ENCODE results near the gene NFIA.

The NFIA gene

DNA sequence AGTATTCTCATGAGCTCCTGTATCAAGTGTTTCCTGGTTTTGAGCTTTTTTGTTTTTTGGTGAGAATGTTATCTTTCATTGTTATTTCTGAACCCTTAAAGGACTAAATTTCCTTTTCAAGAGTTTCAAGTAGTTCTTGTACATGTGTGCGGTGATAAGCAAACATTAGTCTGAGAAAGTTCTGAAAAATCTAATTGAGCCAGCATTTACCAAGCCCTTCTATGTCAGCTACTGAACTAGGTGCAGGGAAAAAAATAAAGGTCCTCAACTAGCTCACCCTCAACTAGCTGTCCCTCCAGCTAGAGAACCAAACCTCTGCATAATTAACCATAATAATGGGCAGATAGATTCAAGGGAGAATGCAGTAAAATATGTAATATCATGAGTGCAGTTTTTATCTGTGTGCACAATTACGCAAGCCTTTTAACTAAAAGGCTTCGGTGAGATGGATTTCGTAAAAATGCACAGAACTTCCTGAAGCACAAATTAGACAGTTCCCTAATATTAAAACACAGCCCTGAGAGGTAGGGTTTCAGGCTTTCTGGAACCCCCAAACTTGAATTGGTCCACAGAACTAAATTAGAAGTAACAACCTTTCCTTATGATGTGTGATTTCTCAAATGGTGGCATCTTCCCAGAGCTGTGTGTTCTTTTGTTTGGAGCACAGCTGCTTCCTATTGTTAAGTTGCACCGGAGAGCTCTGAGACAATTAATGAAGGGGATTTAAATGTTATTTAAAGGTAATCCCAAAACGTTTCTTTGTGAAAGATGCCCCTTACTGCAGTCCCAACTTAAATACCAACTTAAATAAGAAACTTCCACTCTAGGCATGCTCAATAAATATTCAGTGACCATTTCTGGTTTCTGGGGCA, 165.8 kb downstream of the NFIA start:
- no peak for TF ChIP-seq EGR2 (tag by site-specific recombination; IDR thresholded peaks at IDR 0.05; ENCODE audit: low read depth)
- no peak for TF ChIP-seq KLF7 (tag by site-specific recombination; IDR thresholded peaks at IDR 0.05; ENCODE audit: borderline replicate concordance)
- no peak for TF ChIP-seq ZNF830 (tag by site-specific recombination; IDR thresholded peaks at IDR 0.05; ENCODE audit: low read depth)
- no peak for TF ChIP-seq ZNF362 (tag by site-specific recombination; IDR thresholded peaks at IDR 0.05)
- TF ChIP-seq PRDM6 (tag by site-specific recombination; IDR thresholded peaks at IDR 0.05), result peak; percentile 42
- no peak for TF ChIP-seq KLF9 (tag by site-specific recombination; IDR thresholded peaks at IDR 0.05; ENCODE audit: low read depth)
- H3K36me3 ChIP-seq (ENCODE audit: control insufficient read depth in 2 of 2, insufficient read depth in 1 of 2, low read length in 2 of 2), result no peaks in the 10 kb centered on the region
- H3K9me3 ChIP-seq (ENCODE audit: control insufficient read depth, insufficient read depth, low read depth, low read length), result no peaks in the 10 kb centered on the region
- ChIA-PET CTCF (interaction anchor here (1.3 kb wide), 1 partner anchor 205 kb away, joined by 3 read pairs; no protein-coding TSS in a partner anchor), POLR2A (no interaction called here)
- no peak overlapping the region for H3K27ac ChIP-seq (ENCODE audit: extremely low read depth, low read depth, low read length)
- H3K4me3 ChIP-seq (ENCODE audit: low read depth, low read length), result no peak overlapping the region
- H3K4me1 ChIP-seq (ENCODE audit: control insufficient read depth, insufficient read depth, low read length), result peaks cover 26% of the 10 kb centered on the region

DNA sequence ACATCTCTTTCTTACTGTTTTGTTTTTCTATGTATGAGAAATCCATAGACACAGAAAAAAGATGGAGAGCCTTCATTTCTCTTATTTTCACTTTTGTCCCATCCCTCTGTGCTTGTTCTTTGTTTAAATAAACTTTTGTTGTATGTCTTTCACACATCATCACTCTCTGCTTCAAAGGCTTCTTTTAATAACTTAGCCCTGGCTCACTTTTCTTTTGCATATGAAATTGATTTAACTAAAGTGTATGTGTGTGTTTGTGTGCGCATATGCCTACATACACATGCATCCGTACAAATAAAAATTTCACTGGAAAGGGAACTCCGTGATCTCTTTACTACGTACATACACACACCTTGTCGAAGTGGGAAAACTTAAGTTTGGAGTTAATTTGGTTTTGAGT, 168.6 kb downstream of the NFIA start:
- no peak for TF ChIP-seq ZNF792 (tag by site-specific recombination; IDR thresholded peaks at IDR 0.05)
- no peak for TF ChIP-seq ZIC2 (tag by site-specific recombination; IDR thresholded peaks at IDR 0.05)
- peak; percentile 37; the same call in 1 of the 2 replicates for TF ChIP-seq PRDM1 (tag by site-specific recombination; IDR thresholded peaks at IDR 0.05)
- TF ChIP-seq ZNF544 (tag by site-specific recombination; IDR thresholded peaks at IDR 0.05), result no peak
- TF ChIP-seq ZBTB17 (tag by site-specific recombination; IDR thresholded peaks at IDR 0.05), result 0 out of 2 replicates have a peak, but pooled peaks have one; percentile 12
- Histone ChIP-seq H3K9me3 (ENCODE audit: control insufficient read depth, insufficient read depth, low read depth, low read length) (no peaks in the 10 kb centered on the region), H3K36me3 (ENCODE audit: control insufficient read depth in 2 of 2, insufficient read depth in 1 of 2, low read length in 2 of 2) (no peaks in the 10 kb centered on the region), H3K27ac (ENCODE audit: extremely low read depth, low read depth, low read length) (no peak overlapping the region), H3K4me1 (ENCODE audit: control insufficient read depth, insufficient read depth, low read length) (peaks cover 38% of the 10 kb centered on the region), H3K4me3 (ENCODE audit: low read depth, low read length) (no peak overlapping the region)
- POLR2A ChIA-PET, result no interaction called here
- CTCF ChIA-PET, result interaction anchor here (0.6 to 1.0 kb wide), 2 partner anchors 9 to 602 kb away, joined by 3 read pairs; no protein-coding TSS in a partner anchor

GRCh38 chr1:61253059-61253735, 170.8 kb downstream of the NFIA start:
- no peak overlapping the region for H3K4me3 ChIP-seq (ENCODE audit: low read depth, low read length)
- H3K36me3 ChIP-seq (ENCODE audit: control insufficient read depth in 2 of 2, insufficient read depth in 1 of 2, low read length in 2 of 2), result no peaks in the 10 kb centered on the region
- H3K4me1 ChIP-seq (ENCODE audit: control insufficient read depth, insufficient read depth, low read length), result peaks cover 32% of the 10 kb centered on the region
- ChIA-PET POLR2A (interaction anchor here (1.3 kb wide), 1 partner anchor 203 kb away, joined by 4 read pairs; no protein-coding TSS in a partner anchor), CTCF (interaction anchor here (0.6 kb wide), 1 partner anchor 591 kb away, joined by 6 read pairs; no protein-coding TSS in a partner anchor)
- no peaks in the 10 kb centered on the region for H3K9me3 ChIP-seq (ENCODE audit: control insufficient read depth, insufficient read depth, low read depth, low read length)
- H3K27ac ChIP-seq (ENCODE audit: extremely low read depth, low read depth, low read length), result no peak overlapping the region; the same call in 1 of the 2 replicates
- TF ChIP-seq ZNF169 (tag by site-specific recombination; IDR thresholded peaks at IDR 0.05), result no peak
- TF ChIP-seq GFI1B (tag by site-specific recombination; IDR thresholded peaks at IDR 0.05), result no peak
- TF ChIP-seq EGR2 (tag by site-specific recombination; IDR thresholded peaks at IDR 0.05; ENCODE audit: low read depth), result no peak
- TF ChIP-seq, protein P1, sequence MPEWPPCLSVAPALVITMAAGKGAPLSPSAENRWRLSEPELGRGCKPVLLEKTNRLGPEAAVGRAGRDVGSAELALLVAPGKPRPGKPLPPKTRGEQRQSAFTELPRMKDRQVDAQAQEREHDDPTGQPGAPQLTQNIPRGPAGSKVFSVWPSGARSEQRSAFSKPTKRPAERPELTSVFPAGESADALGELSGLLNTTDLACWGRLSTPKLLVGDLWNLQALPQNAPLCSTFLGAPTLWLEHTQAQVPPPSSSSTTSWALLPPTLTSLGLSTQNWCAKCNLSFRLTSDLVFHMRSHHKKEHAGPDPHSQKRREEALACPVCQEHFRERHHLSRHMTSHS (tag by site-specific recombination; IDR thresholded peaks at IDR 0.05), result no peak
- TF ChIP-seq ZNF768 (tag by site-specific recombination; IDR thresholded peaks at IDR 0.05), result no peak
- no peak for TF ChIP-seq HOXC10 (CRISPR knock-in tag; IDR thresholded peaks at IDR 0.05)
- no peak for TF ChIP-seq ZFP3 (tag by site-specific recombination; IDR thresholded peaks at IDR 0.05; ENCODE audit: low read depth)
- TF ChIP-seq ZNF514 (tag by site-specific recombination; IDR thresholded peaks at IDR 0.05), result no peak
- no peak for TF ChIP-seq ZFP37 (tag by site-specific recombination; IDR thresholded peaks at IDR 0.05)
- TF ChIP-seq ZNF121 (tag by site-specific recombination; IDR thresholded peaks at IDR 0.05), result no peak
- TF ChIP-seq ZNF184 (tag by site-specific recombination; IDR thresholded peaks at IDR 0.05), result no peak
- TF ChIP-seq GLIS1 (tag by site-specific recombination; IDR thresholded peaks at IDR 0.05), result no peak
- no peak for TF ChIP-seq ZNF510 (tag by site-specific recombination; IDR thresholded peaks at IDR 0.05; ENCODE audit: insufficient replicate concordance)
- TF ChIP-seq ZBTB1 (tag by site-specific recombination; IDR thresholded peaks at IDR 0.05), result no peak
- no peak for TF ChIP-seq ZNF654 (tag by site-specific recombination; IDR thresholded peaks at IDR 0.05; ENCODE audit: low read depth)
- no peak for TF ChIP-seq ZBTB48 (tag by site-specific recombination; IDR thresholded peaks at IDR 0.05)

Measured in HEK293 (cell line).